Measurements from ENCODE around the gene MRPL21. TPM values are rescaled to one million over a fixed set of nuclear protein-coding genes. Genes with fewer than 3 reads are reported as not detected.

Gene MRPL21
- total and polyA plus RNA-seq, 2 of the 13 experiments (the other 11 are each of a cell fraction or from before 2014, with no cell fraction given), result 61.5 to 100 TPM

DNA sequence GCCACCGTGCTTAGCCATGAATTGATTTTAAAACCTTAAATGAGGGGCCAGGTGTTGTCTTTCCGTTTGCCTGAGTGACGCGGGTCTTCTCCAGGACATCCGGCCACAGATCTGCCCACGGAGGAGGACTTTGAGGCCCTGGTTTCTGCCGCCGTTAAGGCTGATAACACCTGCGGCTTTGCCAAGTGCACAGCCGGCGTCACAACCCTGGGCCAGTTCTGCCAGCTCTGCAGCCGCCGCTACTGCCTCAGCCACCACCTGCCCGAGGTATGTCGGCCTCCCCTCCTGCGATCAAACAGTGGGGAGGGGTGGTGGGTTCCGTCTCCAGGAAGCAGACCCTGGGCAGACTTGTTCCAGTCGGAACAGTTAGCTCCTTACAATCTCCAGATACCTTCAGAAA is 34.5 kb upstream of the MRPL21 start:
- no peak for FAIRE-seq
- no peak for DNase-seq (ENCODE audit: low spot score)
- CTCF ChIA-PET (ENCODE audit: low intra/inter-chr PET ratio, low total read pairs), result no interaction called here
- no peak overlapping the region for H3K4me2 ChIP-seq (ENCODE audit: low read depth, low read length)
- no peaks in the 10 kb centered on the region; a peak in 1 of 5 replicates for H3K27me3 ChIP-seq (ENCODE audit: control insufficient read depth in 1 of 2, insufficient read depth in 2 of 2, low read length in 2 of 2)
- 100% methylated on average over 15 of the region's 18 CpGs for WGBS (ENCODE audit: low lambda C conversion rate)
- POLR2A ChIA-PET, result no interaction called here
- no TSS peak for BruUV-seq (replicated peaks)
- in situ Hi-C loops (cut with HindIII; ENCODE audit: extremely low pct_ligation_motif_present, low pct_unique_long_range_greater_than_20kb) (no loop called here), intact Hi-C loops (cut with micrococcal nuclease; ENCODE audit: unreplicated experiment) (no loop called here)
- no peak overlapping the region for H3K4me3 ChIP-seq (replicated peaks in 1 of 3; ENCODE audit: insufficient read depth in 1 of 3, low read depth in 2 of 3, low read length in 3 of 3)
- H3K36me3 ChIP-seq (replicated peaks in 1 of 2; ENCODE audit: control insufficient read depth in 1 of 2, insufficient read depth in 2 of 2, low read length in 2 of 2), result peaks cover 19 to 42% of the 10 kb centered on the region in 2 experiments; a peak in 4 of 5 replicates
- no peak overlapping the region for H3K9ac ChIP-seq (ENCODE audit: insufficient read depth, low read depth, low read length)
- no peaks in the 10 kb centered on the region for H4K20me1 ChIP-seq (ENCODE audit: insufficient read depth, low read length)
- no peak overlapping the region for H3K27ac ChIP-seq (ENCODE audit: extremely low read length, insufficient read depth, low read length)
- H3K4me1 ChIP-seq (ENCODE audit: insufficient read depth, low read length), result no peaks in the 10 kb centered on the region
- no peaks in the 10 kb centered on the region for H3K79me2 ChIP-seq (ENCODE audit: insufficient read depth, low read length)
- no peak overlapping the region for H2AFZ ChIP-seq (ENCODE audit: low read length)
- no peak for ATAC-seq
- H3K9me3 ChIP-seq (ENCODE audit: low read length), result no peaks in the 10 kb centered on the region
- TF ChIP-seq BRD4 (CRISPR knock-in tag; IDR thresholded peaks at IDR 0.05) (no peak), ZNF160 (CRISPR knock-in tag; IDR thresholded peaks at IDR 0.05) (no peak), SP1 (IDR thresholded peaks at IDR 0.05) (no peak), SP1 (CRISPR knock-in tag; IDR thresholded peaks at IDR 0.05) (no peak), RXRA (CRISPR knock-in tag; IDR thresholded peaks at IDR 0.05) (no peak), ZNF652 (CRISPR knock-in tag; IDR thresholded peaks at IDR 0.05; ENCODE audit: borderline replicate concordance, low read depth) (no peak), DMAP1 (CRISPR knock-in tag; IDR thresholded peaks at IDR 0.05) (no peak), NR2F6 (IDR thresholded peaks at IDR 0.05) (no peak), NR2F6 (CRISPR knock-in tag; IDR thresholded peaks at IDR 0.05) (no peak), KDM2A (CRISPR knock-in tag; IDR thresholded peaks at IDR 0.05; ENCODE audit: borderline replicate concordance, low read depth) (no peak), SCMH1 (CRISPR knock-in tag; IDR thresholded peaks at IDR 0.05; ENCODE audit: borderline replicate concordance) (no peak), FUBP1 (CRISPR knock-in tag; IDR thresholded peaks at IDR 0.05; ENCODE audit: borderline replicate concordance) (no peak), GTF3A (CRISPR knock-in tag; conservative IDR thresholded peaks at IDR 0.05) (no peak), ZNF354B (CRISPR knock-in tag; IDR thresholded peaks at IDR 0.05) (no peak)
- TF ChIP-seq, protein P1, sequence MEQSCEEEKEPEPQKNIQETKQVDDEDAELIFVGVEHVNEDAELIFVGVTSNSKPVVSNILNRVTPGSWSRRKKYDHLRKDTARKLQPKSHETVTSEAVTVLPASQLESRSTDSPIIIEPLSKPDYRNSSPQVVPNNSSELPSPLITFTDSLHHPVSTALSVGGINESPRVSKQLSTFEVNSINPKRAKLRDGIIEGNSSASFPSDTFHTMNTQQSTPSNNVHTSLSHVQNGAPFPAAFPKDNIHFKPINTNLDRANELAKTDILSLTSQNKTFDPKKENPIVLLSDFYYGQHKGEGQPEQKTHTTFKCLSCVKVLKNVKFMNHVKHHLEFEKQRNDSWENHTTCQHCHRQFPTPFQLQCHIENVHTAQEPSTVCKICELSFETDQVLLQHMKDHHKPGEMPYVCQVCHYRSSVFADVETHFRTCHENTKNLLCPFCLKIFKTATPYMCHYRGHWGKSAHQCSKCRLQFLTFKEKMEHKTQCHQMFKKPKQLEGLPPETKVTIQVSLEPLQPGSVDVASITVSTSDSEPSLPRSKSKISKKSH (CRISPR knock-in tag; IDR thresholded peaks at IDR 0.05; ENCODE audit: borderline replicate concordance), result no peak
- TF ChIP-seq, protein P2, sequence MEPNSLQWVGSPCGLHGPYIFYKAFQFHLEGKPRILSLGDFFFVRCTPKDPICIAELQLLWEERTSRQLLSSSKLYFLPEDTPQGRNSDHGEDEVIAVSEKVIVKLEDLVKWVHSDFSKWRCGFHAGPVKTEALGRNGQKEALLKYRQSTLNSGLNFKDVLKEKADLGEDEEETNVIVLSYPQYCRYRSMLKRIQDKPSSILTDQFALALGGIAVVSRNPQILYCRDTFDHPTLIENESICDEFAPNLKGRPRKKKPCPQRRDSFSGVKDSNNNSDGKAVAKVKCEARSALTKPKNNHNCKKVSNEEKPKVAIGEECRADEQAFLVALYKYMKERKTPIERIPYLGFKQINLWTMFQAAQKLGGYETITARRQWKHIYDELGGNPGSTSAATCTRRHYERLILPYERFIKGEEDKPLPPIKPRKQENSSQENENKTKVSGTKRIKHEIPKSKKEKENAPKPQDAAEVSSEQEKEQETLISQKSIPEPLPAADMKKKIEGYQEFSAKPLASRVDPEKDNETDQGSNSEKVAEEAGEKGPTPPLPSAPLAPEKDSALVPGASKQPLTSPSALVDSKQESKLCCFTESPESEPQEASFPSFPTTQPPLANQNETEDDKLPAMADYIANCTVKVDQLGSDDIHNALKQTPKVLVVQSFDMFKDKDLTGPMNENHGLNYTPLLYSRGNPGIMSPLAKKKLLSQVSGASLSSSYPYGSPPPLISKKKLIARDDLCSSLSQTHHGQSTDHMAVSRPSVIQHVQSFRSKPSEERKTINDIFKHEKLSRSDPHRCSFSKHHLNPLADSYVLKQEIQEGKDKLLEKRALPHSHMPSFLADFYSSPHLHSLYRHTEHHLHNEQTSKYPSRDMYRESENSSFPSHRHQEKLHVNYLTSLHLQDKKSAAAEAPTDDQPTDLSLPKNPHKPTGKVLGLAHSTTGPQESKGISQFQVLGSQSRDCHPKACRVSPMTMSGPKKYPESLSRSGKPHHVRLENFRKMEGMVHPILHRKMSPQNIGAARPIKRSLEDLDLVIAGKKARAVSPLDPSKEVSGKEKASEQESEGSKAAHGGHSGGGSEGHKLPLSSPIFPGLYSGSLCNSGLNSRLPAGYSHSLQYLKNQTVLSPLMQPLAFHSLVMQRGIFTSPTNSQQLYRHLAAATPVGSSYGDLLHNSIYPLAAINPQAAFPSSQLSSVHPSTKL (CRISPR knock-in tag; IDR thresholded peaks at IDR 0.05), result no peak
- TF ChIP-seq, protein P3, sequence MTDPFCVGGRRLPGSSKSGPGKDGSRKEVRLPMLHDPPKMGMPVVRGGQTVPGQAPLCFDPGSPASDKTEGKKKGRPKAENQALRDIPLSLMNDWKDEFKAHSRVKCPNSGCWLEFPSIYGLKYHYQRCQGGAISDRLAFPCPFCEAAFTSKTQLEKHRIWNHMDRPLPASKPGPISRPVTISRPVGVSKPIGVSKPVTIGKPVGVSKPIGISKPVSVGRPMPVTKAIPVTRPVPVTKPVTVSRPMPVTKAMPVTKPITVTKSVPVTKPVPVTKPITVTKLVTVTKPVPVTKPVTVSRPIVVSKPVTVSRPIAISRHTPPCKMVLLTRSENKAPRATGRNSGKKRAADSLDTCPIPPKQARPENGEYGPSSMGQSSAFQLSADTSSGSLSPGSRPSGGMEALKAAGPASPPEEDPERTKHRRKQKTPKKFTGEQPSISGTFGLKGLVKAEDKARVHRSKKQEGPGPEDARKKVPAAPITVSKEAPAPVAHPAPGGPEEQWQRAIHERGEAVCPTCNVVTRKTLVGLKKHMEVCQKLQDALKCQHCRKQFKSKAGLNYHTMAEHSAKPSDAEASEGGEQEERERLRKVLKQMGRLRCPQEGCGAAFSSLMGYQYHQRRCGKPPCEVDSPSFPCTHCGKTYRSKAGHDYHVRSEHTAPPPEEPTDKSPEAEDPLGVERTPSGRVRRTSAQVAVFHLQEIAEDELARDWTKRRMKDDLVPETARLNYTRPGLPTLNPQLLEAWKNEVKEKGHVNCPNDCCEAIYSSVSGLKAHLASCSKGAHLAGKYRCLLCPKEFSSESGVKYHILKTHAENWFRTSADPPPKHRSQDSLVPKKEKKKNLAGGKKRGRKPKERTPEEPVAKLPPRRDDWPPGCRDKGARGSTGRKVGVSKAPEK (CRISPR knock-in tag; IDR thresholded peaks at IDR 0.05; ENCODE audit: borderline replicate concordance), result no peak

Measured in HepG2 (cell line).